Tibial nerve (tissue), 4 donors: ENCODE measurements around the gene SEZ6. TPM values are rescaled to one million over a fixed set of nuclear protein-coding genes. Genes with fewer than 3 reads are reported as not detected.

Experiments
- DNase-seq, 2 donors: peaks; one replicate each; pipeline ENCODE4 v3.0.0-alpha.2; 2019; ENCODE audit warnings: low spot score in 2 of 2
- H3K27ac ChIP-seq, 4 donors: fragments of 200-600 bp; sonication (generic) in 3 of 4; one replicate each; pipeline ENCODE4 v1.5.1; 2017 to 2019; ENCODE audit warnings: mild to moderate bottlenecking in 1 of 4
- H3K27me3 ChIP-seq, 2 donors: fragments of 200-600 bp; sonication (generic) in 1 of 2; one replicate each; pipeline versions ENCODE4 v1.5.1 to v1.6.0; 2017 to 2019
- H3K36me3 ChIP-seq, 3 donors: fragments of 200-600 bp; sonication (generic); one replicate each; pipeline ENCODE4 v1.5.1; 2018 to 2019
- H3K4me1 ChIP-seq, 4 donors: fragments of 200-600 bp; sonication (generic) in 3 of 4; one replicate each; pipeline ENCODE4 v1.5.1; 2017 to 2019
- H3K4me3 ChIP-seq, 4 donors: fragments of 200-600 bp; sonication (generic) in 3 of 4; one replicate each; pipeline ENCODE4 v1.5.1; 2017 to 2019; ENCODE audit warnings: mild to moderate bottlenecking in 1 of 4, moderate library complexity in 1 of 4
- H3K9me3 ChIP-seq, 4 donors: fragments of 200-600 bp; sonication (generic) in 3 of 4; one replicate each; pipeline ENCODE4 v1.5.1; 2017 to 2019
- CTCF ChIP-seq, 5 experiments: fragments of 200-600 bp in 3 of 5; fragments of 450-650 bp in 2 of 5; sonication (generic) in 3 of 5; IDR thresholded peaks; one replicate each; pipeline ENCODE4 v1.5.1; 2016 to 2019; ENCODE audit warnings: antibody characterized with exemption in 5 of 5, mild to moderate bottlenecking in 3 of 5, moderate library complexity in 2 of 5
- EP300 ChIP-seq, 2 donors: sonication (generic); formaldehyde crosslinking; IDR thresholded peaks; one replicate each; pipeline ENCODE4 v1.6.1; 2017; ENCODE audit warnings: antibody characterized with exemption in 2 of 2, mild to moderate bottlenecking in 1 of 2
- POLR2A ChIP-seq, 2 donors: fragments of 450-650 bp; IDR thresholded peaks; one replicate each; pipeline ENCODE4 v1.6.1; 2017; ENCODE audit warnings: antibody characterized with exemption in 2 of 2, mild to moderate bottlenecking in 2 of 2, moderate library complexity in 2 of 2
- WGBS, 2 donors: methylation state at CpG; one replicate each; pipeline ENCODE4 v1.1.5; 2018; 5-methylcytosine and 5-hydroxymethylcytosine counted together
- total RNA-seq, 4 donors: library from RNA; depleted of rRNA; stranded (reverse); fragments of >200 nt; gene quantifications; one replicate each; pipeline ENCODE4 v1.1.0, GENCODE V29; 2016

Gene SEZ6
- total RNA-seq, 4 donors from 2014 or later: not detected

GRCh38 chr17:28951428-28951990 is 54.3 kb downstream of the SEZ6 start, which contains the start of gene PHF12:
Gene PHF12, minus strand, starts transcription at chr17:28951518. Its CDS starts 558 bp downstream, at chr17:28950960.
- TF ChIP-seq EP300 (IDR thresholded peaks at IDR 0.05) (peak in 1 of 2 donors; percentile 94), CTCF (IDR thresholded peaks at IDR 0.05) (peak in 1 of 5 experiments; percentile 24), POLR2A (IDR thresholded peaks at IDR 0.05) (peak; percentile 75 to 82)
- H3K36me3 ChIP-seq: no peaks in the 10 kb centered on the region
- peaks cover 0 to 35% (median 30%) of the 10 kb centered on the region in 4 donors for H3K4me1 ChIP-seq
- no peaks in the 10 kb centered on the region for H3K9me3 ChIP-seq
- no peaks in the 10 kb centered on the region for H3K27me3 ChIP-seq
- WGBS, 2 donors: 0 to 2% methylated on average over 13 to 51 of the region's 51 CpGs
- peak within 1 kb of the TSS; percentile 95 to 97 (median 96) for H3K27ac ChIP-seq
- peak; percentile 97 to 98 for DNase-seq
- peak within 1 kb of the TSS; percentile 81 to 99 (median 88) for H3K4me3 ChIP-seq

- WGBS, 2 donors: 1% methylated on average over 29 to 42 of the region's 51 CpGs
- no peaks in the 10 kb centered on the region for H3K27me3 ChIP-seq
- H3K4me3 ChIP-seq: peak overlapping the region; percentile 81 to 99 (median 88)
- no peaks in the 10 kb centered on the region for H3K9me3 ChIP-seq
- H3K36me3 ChIP-seq: no peaks in the 10 kb centered on the region
- DNase-seq: no peak
- peak overlapping the region; percentile 91 to 96 (median 92) for H3K27ac ChIP-seq
- H3K4me1 ChIP-seq: peaks cover 0 to 42% (median 36%) of the 10 kb centered on the region in 4 donors
- TF ChIP-seq EP300 (IDR thresholded peaks at IDR 0.05): no peak
- TF ChIP-seq POLR2A (IDR thresholded peaks at IDR 0.05): no peak
- no peak for TF ChIP-seq CTCF (IDR thresholded peaks at IDR 0.05)
These were observed 54.9 kb downstream of the SEZ6 start for GRCh38 chr17:28950752-28951427.

GRCh38 chr17:28950017-28950751 is 55.6 kb downstream of the SEZ6 start:
- peaks cover 0 to 49% (median 43%) of the 10 kb centered on the region in 4 donors for H3K4me1 ChIP-seq
- no peak for DNase-seq
- TF ChIP-seq CTCF (IDR thresholded peaks at IDR 0.05) (no peak), POLR2A (IDR thresholded peaks at IDR 0.05) (no peak), EP300 (IDR thresholded peaks at IDR 0.05) (no peak)
- H3K36me3 ChIP-seq: no peaks in the 10 kb centered on the region
- no peaks in the 10 kb centered on the region for H3K27me3 ChIP-seq
- 1% methylated on average over 30 to 43 of the region's 43 CpGs for WGBS, 2 donors
- H3K27ac ChIP-seq: peak overlapping the region; percentile 91 to 96 (median 92)
- H3K4me3 ChIP-seq: peak overlapping the region; percentile 81 to 99 (median 88)
- no peaks in the 10 kb centered on the region for H3K9me3 ChIP-seq

GRCh38 chr17:28949185-28950016 is 56.4 kb downstream of the SEZ6 start:
- Histone ChIP-seq H3K4me3 (peak overlapping the region; percentile 81 to 99 (median 88)), H3K36me3 (no peaks in the 10 kb centered on the region), H3K4me1 (peaks cover 0 to 56% (median 49%) of the 10 kb centered on the region in 4 donors), H3K27me3 (no peaks in the 10 kb centered on the region), H3K9me3 (no peaks in the 10 kb centered on the region), H3K27ac (peak overlapping the region; percentile 91 to 96 (median 92))
- DNase-seq: peak in 1 of 2 donors; percentile 59
- WGBS, 2 donors: 0 to 1% methylated on average over 48 to 61 of the region's 61 CpGs
- TF ChIP-seq POLR2A (IDR thresholded peaks at IDR 0.05) (peak in 1 of 2 donors; percentile 4), EP300 (IDR thresholded peaks at IDR 0.05) (peak in 1 of 2 donors; percentile 41), CTCF (IDR thresholded peaks at IDR 0.05) (no peak)
